Measurements from ENCODE around the gene PWWP2B.

- TF ChIP-seq POLR2A (IDR thresholded peaks at IDR 0.05; ENCODE audit: low read depth, low read length) (no peak), SPI1 (IDR thresholded peaks at IDR 0.05; ENCODE audit: low read depth, low read length) (no peak), POLR2AphosphoS5 (IDR thresholded peaks at IDR 0.05; ENCODE audit: low read depth, low read length) (no peak), TAF1 (IDR thresholded peaks at IDR 0.05; ENCODE audit: low read depth, low read length) (no peak)
Measured at GRCh38 chr10:132417257-132417910, 20.4 kb downstream of the PWWP2B start.

Data from GM12891 (cell line).